ENCODE measurements around the gene BCL7C.

The BCL7C gene

GRCh38 chr16:30886145-30886544 is 7.7 kb downstream of the BCL7C start:
- DNase-seq (ENCODE audit: extremely low read depth, low read depth), result no peak
- TF ChIP-seq, protein P1, sequence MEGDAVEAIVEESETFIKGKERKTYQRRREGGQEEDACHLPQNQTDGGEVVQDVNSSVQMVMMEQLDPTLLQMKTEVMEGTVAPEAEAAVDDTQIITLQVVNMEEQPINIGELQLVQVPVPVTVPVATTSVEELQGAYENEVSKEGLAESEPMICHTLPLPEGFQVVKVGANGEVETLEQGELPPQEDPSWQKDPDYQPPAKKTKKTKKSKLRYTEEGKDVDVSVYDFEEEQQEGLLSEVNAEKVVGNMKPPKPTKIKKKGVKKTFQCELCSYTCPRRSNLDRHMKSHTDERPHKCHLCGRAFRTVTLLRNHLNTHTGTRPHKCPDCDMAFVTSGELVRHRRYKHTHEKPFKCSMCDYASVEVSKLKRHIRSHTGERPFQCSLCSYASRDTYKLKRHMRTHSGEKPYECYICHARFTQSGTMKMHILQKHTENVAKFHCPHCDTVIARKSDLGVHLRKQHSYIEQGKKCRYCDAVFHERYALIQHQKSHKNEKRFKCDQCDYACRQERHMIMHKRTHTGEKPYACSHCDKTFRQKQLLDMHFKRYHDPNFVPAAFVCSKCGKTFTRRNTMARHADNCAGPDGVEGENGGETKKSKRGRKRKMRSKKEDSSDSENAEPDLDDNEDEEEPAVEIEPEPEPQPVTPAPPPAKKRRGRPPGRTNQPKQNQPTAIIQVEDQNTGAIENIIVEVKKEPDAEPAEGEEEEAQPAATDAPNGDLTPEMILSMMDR (IDR thresholded peaks at IDR 0.05; ENCODE audit: low read depth, low read length), result no peak

- DNase-seq (ENCODE audit: extremely low read depth, low read depth), result no peak
- TF ChIP-seq, protein P1 (IDR thresholded peaks at IDR 0.05; ENCODE audit: low read depth, low read length), result no peak
Observed at GRCh38 chr16:30885196-30885595, 8.7 kb downstream of the BCL7C start.

DNA sequence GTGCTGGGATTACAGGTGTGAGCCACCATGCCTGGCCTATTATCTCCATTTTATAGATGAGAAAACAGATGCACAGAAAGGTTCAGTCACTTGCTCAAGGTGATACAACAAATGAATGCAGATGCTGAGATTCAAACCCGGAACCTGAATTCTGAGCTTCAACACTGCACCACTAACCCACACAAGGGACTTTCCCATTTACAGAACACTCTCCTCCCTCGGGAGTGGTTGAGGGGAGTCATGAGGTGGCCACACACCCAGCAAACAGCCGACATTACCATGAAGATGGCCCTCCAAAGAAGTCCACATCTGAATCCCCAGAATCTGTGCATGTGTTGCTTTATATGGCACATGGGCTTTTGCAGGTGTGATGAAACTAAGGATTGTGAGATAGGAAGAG is 9.1 kb downstream of the BCL7C start:
- no peak for DNase-seq (ENCODE audit: extremely low read depth, low read depth)
- TF ChIP-seq, protein P1 (IDR thresholded peaks at IDR 0.05; ENCODE audit: low read depth, low read length), result no peak

DNA sequence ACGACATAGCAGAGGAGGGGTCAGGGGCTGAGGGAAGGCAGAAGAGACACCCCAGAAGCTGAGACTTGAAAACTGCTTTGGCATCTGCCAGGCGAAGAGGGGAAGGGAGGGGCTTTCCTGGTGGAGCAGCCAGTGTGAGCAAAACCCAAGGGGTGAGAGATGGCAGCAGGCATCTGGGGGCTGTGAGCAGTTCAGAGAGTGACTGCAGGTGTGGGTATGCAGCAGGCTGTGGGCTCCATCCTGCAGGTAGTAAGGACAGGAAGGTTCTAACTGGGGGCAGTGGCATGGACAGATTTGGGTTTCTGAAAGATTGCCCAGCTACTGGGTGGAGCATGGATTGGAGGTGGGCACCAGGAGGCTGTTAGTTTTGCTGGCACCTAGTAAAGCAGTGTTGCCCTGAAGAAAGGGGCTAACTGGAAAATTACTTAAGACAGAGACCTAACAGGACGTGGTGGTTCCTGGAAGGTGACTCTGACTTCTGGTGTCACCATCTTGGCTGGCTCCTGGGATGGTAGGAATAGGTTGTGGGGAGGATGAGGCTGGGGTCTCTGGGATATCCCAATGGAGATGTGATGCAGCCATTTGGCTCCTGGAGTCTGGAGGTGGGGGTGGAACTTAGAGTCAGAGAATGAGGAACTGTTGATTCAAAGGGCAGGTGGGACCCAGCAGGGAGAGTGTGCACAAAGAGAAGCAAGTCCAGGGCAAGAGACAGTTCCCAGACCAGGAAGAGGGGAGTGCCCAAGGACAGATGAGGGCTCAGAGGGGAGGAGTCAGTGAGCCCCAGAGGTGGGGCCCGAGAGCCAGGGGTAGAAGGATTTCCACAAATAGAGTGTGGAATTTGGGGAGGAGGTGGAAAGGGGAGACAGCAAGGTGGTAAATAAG is 11.2 kb downstream of the BCL7C start:
- TF ChIP-seq, protein P1 (IDR thresholded peaks at IDR 0.05; ENCODE audit: low read depth, low read length), result no peak
- no peak for DNase-seq (ENCODE audit: extremely low read depth, low read depth)

DNA sequence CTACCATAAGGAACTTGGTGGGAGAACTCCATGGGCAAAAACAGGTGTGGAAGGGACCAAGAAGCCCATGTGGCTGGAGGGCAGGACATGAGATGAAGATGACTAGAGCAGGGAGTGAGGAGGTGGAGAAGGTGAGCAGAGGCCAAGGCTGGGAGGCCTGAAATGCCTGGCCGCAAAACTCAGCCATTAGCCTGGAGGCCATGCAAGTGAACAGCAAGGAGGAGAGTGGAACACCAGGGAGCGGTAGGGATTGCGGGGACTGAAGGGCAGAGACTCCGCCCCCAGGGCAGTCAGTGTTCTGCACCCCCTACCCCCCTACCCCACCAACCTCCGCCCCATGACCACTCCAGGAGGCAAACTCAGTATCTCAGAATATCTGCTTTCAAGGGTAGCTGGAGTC is 17.0 kb downstream of the BCL7C start:
- no peak for DNase-seq (ENCODE audit: extremely low read depth, low read depth)
- TF ChIP-seq, protein P1 (IDR thresholded peaks at IDR 0.05; ENCODE audit: low read depth, low read length), result no peak

DNA sequence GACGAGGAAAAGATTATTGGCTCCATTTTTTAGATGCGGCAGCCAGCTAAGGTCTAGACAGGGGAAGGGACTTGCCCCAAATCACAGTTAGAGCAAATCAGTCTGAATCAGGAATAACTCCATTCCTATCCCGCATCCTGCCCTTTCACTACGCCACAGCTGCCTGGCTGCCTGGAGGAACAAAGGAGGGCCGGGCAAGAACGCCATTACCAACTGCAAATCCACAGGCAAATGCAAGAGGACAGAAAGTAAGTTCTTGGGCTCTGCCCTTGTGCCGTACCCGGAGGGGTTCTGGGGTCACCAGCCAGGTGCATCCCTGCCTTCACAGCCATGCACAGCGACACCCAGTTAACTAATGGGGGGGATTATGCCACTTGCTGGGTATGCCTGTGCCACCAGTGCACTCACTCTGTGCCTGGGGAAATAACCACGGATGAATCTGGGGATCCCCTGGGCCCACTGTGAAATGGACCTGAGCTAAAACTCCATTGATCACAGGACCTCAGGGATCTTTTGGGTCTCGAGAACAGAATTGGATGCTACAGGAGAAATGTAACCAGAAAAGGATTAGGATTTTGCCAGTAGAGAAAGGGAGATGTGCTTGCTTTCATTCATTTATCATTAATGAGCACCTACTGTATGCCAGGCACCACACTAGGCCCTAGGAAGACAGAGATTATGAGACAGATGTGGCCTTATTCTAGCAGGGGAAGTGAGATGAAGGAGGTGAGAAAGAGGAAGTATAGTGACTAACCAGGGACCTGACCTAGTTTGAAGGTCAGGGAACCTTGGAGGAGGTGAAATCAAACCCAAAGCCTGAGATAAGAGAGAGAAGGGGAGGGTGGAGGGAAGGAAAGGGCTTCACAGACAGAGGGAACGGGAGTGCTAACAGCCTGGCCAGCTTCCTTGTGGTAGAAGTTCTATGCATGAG is 17.7 kb downstream of the BCL7C start:
- DNase-seq (ENCODE audit: extremely low read depth, low read depth), result no peak
- TF ChIP-seq, protein P1 (IDR thresholded peaks at IDR 0.05; ENCODE audit: low read depth, low read length), result no peak

Data from AG09319 (cell line).